ENCODE data around the gene SLC35D3.

GRCh38 chr6:136880748-136881460 is 41.2 kb upstream of the SLC35D3 start:
- TF ChIP-seq CTCF (IDR thresholded peaks at IDR 0.05; ENCODE audit: extremely low read depth in 1 of 2, insufficient read depth in 1 of 2, low read depth in 1 of 2, low read length in 2 of 2), result no peak
- TF ChIP-seq POLR2A (IDR thresholded peaks at IDR 0.05; ENCODE audit: low read depth, low read length), result no peak
- no peak for TF ChIP-seq EZH2 (IDR thresholded peaks at IDR 0.05; ENCODE audit: borderline replicate concordance, low read depth, low read length, severe bottlenecking)
- TF ChIP-seq POLR2AphosphoS5 (IDR thresholded peaks at IDR 0.05; ENCODE audit: insufficient read depth, low read depth, low read length), result no peak
- TF ChIP-seq, protein P1, sequence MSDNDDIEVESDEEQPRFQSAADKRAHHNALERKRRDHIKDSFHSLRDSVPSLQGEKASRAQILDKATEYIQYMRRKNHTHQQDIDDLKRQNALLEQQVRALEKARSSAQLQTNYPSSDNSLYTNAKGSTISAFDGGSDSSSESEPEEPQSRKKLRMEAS (IDR thresholded peaks at IDR 0.05; ENCODE audit: insufficient read depth, insufficient read length), result no peak
- TF ChIP-seq MYC (IDR thresholded peaks at IDR 0.05; ENCODE audit: low read depth, low read length), result no peak
- TF ChIP-seq JUN (IDR thresholded peaks at IDR 0.05; ENCODE audit: borderline replicate concordance, insufficient read depth, insufficient read length, low read depth), result no peak
- no peak for TF ChIP-seq FOS (IDR thresholded peaks at IDR 0.05; ENCODE audit: borderline replicate concordance, insufficient read depth, low read length)

Measured in endothelial cell of umbilical vein (primary cell).